ENCODE measurements around the gene BLOC1S3.

The BLOC1S3 gene, protein sequence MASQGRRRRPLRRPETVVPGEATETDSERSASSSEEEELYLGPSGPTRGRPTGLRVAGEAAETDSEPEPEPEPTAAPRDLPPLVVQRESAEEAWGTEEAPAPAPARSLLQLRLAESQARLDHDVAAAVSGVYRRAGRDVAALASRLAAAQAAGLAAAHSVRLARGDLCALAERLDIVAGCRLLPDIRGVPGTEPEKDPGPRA

DNA sequence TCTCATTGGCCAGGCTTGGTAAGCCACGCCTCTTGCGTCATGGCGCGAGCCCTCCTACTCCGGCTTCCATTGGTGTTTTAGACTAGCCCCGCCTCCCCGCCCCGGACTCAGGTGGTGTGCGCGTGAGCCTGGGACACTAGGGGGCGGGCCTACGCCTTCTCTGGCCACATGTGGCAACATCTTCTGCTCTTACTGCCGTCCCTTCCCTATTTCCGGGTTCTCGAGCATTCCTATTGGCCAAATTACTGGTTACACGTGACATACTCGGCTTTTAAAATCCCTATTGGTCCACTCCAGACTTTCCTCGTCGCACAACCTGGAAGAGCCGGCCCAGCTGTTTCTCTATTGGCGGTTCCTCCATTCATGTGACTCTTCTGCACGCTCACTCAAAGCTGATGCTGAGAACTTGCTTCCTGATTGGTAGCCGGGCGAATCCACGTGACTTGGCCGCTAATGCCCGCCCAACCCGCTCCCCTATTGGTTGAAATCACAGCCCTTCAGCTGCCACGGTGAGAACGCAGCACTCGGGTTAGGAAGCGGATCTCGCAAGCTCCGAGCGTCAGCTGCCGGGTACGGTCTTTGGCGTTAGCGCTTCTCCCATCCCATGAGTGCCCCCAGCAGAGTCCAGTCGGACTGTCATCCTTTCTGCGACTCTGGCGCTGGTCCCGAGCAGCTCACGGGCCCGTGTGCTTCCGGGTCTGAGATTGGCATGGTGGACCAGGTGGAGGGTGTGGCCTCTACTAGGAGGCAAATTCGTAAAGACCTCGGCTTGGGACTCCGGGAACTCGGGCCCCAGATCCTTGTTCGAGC is at the start of gene BLOC1S3:
BLOC1S3 (plus strand) TSS at position 523 of the 810 bp plus-strand sequence. CDS start 513 bp downstream, outside the sequence.
- peak; percentile 100 for DNase-seq

DNA sequence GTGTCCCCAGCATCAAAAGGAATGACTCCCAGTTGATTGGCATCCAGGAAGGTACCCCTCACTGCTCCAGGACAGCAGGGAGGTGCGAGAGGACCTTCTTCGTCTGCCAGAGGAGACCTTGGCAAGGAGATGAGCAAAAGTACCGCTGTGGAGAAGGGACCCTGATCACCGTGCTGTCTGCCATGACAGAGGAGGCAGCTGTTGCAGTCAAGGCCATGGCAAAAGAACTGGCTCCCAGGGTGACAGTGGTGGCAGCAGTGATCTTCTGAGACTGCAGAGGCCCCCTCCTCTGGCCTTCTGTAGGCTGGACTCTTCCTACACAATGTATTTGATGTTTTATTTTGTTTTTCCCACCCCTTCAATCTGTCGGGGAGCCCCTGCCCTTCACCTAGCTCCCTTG is 49.8 kb upstream of the BLOC1S3 start:
- no peak for DNase-seq

DNA sequence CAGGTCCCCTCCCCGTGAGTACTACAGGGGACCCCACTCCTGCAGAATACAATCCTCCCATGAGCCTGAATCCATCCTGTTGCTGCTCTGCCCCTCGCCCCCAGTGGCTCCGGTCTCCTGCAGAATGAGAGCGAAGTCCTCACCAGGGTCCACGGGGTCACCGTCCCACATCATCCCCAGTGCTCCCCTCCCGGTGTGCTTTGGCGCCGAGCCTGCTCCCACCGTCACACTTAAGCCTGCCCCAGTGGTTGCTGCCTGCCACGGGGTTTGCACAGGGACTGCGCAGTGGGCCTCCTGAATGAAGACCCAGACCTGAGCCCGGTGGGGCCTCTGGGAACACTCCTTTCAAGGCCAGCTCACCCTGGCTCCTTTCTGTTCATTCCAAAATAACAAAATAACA is 48.3 kb upstream of the BLOC1S3 start:
- no peak for DNase-seq

DNA sequence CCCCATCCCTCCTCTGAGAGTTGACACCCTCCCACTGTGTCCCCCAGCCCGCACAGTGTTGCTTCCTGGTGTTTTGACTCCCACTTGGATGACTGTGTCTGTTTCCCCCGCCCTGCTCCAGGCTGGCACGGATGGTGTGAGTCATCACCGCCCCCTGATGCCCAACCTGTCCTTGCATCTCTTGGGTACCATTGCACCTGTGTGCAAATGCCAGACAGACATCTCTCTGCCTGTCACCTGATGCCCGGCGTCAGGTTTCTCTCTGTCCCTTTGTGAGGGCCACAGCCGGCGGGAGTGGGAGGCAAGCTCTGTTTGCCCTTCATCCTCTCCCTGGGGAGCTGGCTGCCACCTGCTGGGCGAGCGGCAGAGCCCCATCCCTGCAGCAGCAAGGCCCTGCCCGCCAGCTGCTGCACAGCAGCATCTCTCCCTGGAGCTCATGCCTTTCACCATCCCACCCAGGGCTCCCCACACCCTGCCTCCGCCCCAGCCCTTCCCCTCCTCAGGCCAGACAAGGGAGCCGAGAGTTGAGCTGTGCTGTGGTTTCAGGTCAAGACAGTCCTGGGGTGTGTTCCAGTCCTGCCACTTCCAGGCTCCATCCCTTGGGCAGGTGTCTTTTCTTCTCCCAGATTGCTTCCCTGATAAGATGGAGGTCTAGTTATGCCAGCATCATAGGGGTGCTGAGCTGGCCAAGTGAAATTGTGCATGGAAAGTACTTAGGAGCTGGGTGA is 47.5 kb upstream of the BLOC1S3 start:
- peak; percentile 70 for DNase-seq

DNA sequence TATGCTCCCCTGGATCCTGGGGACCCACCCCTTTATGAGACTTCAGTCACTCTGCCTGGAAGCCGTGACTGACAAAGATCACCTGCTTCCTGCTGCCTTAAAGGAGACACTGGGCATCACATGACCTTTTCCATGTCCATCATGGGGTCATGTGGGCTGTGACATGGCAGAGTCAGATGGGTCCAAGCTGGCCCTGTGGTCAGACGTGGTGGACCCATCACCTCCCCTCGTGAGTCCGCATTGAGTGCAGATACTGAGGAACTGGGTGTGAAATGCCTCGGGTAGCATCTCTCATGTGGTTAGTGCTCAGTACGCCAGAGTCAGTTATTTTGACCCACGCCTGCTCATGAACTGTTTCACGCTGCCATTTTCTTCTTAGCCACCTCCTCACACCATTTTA is 44.9 kb upstream of the BLOC1S3 start:
- no peak for DNase-seq

DNA sequence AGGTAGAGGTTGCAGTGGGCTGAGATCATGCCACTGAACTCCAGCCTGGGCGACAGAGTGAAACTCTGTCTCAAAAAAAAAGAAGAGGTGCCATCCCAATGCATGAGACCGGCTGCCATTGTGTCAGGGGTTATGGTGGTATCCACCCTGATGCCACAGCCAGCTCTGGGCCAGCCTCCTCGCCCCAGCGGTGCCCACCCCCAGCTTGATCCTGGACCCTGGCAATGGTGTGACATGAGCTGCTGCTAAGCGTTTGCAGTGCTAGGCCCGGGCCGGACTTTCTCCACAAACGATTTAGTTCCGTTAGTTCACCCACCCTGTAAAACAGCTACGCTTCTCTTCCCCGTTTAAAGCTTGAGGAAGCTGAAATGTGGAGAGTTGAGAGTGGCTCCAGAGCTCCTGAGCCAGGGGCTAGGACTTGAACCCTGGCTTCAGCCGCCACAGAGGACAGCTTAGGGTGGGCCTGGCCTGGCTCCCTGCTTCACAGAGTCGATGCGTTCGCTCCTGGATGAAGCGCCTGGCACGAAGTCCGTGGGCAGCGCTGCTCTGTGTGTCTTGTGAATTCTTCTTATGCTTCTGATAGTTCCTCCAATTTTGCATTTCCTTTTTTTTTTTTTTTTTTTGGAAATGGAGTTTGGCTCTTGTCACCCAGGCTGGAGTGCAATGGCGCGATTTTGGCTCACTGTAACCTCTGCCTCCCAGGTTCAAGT is 43.3 kb upstream of the BLOC1S3 start:
- no peak for DNase-seq

DNA sequence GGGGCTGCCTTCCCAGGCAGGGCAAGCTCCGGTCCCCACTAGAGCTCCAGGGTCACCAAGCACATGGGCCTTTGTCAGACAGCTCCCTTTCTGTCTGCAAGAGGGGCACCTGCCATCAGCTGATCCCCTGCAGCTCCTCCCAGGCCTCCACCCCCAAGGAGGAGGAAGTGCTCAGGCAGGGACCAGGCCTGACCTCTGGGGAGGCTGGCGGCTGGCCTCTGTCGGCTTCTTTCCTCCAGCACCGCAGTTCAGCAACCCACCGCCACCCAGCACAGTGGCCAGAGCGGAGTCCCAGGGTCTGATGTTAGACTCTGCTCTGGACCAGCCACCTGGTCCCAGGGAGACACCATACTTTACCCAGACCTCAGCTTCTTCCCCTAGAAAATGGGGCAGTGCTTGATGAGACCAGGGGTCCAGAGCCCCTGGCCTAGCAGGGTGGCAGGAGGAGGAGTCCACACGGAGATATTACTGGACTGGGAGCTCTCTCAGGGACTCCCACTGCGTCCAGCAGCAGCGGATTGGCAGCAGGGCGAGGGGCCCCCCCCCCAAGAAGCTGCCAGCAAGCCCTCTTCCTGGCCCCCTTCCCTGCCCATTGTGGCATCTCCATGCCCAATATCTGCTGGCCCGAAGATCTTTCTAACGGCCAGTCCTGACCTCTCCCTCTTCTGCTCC is 41.9 kb upstream of the BLOC1S3 start:
- DNase-seq: no peak

DNA sequence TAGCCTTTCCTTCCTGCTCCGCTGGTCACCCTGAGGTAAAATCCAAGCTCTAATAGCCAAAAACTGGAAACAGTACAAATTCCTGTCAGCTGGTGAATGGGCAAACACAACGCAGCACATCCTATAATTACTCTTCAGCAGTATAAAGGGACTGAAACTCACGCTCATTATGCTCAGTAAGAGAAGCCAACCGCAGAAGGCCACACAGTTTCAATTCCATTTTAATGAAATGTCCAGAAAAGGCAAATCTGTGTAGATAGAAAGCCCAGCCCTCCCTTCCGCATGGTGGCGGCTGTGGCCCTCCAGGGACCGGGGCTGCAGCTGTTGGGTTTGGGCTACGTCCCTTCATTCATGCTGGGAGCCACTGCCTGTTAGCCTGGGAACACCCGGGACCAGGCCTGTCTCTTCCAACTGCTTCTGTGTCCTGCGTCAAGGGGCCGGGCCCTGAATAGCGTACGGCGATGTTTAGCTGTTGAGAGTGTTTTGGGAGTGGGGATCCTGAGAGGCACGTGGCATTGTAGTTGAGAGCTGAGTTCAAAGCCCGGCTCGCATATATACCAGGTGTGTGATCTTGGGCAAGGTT is 41.3 kb upstream of the BLOC1S3 start:
- DNase-seq: no peak

DNA sequence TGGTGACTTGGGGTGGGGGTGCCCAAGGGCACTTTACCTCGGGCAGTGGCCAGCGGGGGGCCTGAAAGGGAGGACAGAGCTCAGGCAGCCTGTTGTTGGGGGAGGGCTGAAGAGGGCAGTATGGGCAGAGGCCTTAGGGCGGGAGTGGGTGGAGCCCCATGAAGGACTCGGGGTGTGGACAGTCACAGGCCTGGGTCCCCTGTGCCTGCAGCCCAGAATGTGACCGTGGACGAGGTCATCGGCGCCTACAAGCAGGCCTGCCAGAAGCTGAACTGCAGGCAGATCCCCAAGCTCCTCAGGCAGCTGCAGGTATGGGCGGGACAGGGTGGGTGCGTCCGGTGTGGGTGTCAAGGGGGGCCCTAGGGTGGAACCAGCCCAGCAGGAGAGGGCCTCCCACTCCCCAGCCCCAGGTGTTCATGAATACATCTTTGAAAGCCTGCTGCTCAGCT is 40.3 kb upstream of the BLOC1S3 start:
- no peak for DNase-seq

DNA sequence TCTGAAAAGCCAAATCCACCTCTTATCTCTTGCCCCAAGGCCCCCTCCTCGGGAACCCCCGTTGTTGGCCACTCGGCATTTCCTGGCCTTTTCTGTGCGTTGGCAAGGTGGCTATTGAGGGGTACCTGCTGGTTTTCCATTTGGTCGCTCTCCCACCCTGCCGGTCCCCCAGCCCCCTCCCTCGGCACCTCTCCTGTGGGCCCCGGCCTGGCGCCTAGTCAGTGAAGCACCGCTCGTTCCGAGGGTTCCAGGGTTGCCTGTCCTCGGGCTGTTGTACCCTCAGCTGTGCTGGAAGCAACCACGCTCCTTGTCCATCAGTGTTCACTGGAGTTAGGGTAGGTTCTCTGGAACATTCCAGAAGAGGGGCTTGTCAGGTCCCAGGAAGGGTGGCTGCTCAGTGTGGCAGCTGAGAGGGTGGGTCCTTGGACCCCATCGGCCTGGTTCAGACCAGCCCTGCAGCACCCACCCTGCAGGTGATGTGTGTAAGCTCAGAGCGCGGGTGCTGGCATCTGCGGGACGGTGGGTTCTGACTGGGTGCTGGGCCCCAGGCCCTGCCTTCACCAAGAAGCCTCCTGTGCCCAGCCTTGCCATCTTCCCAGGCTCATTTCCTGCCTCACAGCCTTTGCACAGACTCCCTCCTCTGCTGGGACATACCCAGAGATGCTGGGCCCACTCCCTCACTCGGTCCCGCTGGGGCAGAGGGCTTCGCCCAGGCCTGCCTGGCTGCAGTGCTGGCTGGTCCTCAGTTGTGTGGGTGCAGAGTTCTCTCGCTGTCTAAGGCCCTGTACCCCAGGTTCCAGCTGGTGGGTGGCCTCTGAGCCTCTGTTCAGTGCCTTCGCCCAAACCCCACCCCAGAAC is 39.1 kb upstream of the BLOC1S3 start:
- DNase-seq: no peak

DNA sequence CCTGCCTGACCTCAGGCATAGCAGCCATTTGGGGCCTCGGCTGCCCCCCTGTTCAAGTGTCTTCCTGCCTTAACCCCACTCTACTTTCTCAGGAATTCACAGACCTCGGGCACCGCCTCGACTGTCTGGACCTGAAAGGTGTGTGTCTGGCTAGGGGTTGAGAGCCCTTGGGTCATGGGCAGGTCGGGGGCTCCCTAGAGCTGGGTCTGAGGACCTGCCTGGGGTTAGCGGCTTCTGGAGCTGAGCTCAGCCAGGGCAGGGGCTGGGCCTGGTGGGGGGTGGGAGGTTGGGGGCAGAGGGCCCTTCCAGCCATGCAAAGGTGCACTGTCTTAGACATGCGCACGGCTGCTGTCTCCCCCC is 38.5 kb upstream of the BLOC1S3 start:
- DNase-seq: no peak

DNA sequence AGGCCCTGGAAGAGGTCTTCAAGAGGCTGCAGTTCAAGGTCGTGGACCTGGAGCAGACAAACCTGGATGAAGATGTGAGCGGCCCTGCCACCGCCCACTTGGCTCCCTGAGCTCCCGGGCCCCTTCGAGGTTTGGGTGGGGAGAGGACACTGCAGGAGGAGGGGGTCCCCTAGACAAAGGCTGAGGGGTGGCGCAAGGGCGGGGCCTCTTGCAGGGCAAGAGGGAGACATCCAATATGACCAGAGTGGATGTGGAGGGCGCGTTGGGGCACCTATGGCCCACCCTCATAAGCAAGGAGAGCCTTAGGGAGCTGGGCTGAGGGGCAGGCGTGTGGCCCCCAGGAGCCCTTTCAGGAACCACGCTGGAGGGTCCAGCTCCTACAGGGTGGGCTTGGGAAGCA is 38.1 kb upstream of the BLOC1S3 start:
- DNase-seq: no peak

DNA sequence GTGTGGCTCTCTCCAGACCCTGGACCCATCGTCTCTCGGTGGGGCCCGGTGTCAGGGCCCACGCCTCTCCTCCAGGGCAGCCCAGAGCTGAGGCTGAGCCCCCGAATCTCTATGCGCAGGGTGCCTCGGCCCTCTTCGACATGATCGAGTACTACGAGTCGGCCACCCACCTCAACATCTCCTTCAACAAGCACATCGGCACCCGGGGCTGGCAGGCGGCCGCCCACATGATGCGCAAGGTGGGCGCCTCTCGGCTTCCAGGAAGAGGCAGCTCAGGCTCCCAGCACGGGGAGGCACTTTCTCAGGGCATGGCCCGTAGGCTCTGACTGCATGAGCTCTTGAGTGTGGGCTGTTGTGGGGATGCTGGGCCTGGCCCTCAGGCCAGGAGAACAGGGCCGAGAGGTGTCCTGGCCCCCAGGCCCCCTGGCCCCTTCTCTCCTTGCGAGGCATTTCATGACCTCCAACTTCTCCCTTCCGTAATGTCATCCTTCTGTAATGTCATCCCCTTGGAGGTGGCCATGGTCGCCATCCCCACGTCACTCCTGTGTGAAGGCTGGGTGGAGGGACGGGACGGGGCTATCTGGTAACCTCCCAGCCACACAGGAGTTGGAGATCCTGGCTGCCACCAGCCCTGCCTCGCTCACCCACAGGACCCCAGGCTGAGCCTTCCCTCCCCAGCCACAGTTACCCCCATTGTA is 37.2 kb upstream of the BLOC1S3 start:
- DNase-seq: no peak

DNA sequence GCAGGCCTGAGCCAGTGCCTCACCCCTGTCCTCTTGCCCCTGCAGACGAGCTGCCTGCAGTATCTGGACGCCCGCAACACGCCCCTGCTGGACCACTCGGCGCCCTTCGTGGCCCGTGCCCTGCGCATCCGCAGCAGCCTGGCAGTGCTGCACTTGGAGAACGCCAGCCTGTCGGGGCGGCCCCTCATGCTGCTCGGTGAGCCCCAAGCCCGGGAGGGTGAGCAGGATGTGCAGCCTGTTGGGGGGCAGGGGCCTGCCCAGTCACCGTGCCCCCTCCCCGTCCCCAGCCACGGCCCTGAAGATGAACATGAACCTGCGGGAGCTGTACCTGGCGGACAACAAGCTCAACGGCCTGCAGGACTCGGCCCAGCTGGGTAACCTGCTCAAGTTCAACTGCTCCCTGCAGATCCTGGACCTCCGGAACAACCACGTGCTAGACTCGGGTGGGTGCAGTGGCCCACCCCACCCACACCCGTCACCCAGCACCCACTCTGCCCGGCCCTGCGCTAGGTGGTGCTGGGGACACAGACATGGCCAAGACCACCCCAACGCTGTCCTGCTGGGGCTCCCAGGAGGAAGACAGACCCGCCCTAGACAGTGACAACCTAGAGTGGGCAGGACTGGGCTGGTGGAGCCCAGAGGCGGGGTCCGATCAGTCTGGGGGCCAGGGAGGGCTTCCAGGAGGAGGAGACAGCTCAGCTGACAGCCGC is 36.4 kb upstream of the BLOC1S3 start:
- DNase-seq: no peak

DNA sequence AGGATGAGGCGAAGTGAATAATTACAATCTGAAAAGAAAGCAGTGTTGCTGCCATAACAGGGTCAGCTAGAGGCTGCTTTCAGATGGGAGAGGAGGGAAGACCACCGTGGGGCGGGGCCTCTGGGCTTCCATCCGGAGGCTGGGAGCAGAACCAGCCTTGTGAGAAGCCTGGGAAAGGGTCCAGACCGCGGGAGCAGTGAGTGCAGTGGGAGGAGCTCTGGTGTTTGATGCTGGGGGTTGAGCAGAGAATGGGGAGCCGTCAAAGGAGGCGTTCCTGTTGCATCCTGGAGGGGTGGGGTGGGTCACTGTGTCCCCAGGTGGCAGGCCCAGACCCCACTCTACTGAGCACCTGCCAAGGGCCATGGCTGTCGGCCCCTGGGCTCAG is 35.9 kb upstream of the BLOC1S3 start:
- DNase-seq: no peak

DNA sequence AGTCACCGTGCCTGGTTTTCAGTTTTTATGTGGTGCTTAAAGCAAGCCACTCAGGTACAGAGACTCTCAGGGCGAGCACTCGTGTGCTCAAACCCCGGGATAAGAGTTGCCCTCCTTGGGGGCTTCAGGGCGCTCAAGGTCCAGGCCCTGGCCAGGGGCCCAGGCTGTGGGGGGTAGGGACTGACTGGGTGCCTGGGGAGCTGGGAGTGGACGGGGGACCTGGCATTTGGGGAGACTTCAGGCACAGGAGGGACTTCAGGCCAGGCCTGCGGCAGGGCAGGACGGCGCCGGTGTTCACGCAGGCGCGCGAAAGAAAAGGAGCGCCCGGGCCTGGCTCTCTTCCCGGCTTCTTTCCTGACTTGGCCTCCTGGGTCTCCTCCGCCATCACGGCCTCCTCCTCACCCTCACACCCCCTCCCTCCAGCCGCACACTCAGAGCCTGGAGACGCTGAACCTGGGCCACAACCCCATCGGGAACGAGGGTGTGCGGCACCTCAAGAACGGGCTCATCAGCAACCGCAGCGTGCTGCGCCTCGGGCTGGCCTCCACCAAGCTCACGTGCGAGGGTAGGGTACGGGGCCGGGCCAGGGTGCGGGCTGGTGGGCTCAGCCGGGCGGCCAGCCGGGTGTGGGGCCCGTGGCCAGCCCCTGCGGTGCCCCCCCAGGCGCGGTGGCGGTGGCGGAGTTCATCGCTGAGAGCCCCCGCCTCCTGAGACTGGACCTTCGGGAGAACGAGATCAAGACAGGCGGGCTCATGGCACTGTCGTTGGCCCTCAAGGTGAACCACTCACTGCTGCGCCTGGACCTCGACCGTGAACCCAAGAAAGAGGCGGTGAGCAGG is 33.9 kb upstream of the BLOC1S3 start:
- no peak for DNase-seq

DNA sequence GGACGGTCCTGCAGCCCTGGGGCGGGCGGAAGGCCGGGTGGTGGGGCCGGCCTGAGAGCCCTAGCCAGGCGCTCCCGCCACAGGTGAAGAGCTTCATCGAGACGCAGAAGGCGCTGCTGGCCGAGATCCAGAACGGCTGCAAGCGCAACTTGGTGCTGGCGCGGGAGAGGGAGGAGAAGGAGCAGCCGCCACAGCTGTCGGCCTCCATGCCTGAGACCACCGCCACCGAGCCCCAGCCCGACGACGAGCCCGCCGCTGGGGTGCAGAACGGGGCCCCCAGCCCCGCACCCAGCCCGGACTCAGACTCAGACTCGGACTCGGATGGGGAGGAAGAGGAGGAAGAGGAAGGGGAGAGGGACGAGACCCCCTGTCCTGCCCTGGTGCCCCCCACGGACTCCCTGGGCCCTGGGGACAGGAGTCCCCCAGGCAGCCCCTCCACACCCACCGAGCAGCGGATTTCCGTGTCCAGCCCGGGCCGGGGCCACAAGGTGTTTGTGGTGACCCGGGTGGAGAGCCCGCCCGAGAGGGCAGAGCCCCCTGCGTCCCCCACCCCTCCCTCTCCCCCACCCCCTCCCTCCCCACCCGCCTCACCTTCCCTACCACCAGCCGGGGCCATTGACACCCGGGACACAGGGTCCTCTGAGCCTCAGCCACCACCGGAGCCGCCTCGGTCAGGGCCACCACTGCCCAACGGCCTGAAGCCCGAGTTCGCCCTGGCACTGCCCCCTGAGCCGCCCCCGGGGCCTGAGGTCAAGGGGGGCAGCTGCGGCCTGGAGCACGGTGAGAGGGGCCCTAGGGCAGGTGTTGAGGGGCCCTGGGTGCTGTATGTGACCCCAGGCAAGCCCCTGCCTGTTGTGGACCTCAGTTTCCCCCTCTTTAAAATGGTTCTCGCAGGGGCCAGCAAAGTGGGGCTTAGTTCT is 33.1 kb upstream of the BLOC1S3 start:
- DNase-seq: no peak

DNA sequence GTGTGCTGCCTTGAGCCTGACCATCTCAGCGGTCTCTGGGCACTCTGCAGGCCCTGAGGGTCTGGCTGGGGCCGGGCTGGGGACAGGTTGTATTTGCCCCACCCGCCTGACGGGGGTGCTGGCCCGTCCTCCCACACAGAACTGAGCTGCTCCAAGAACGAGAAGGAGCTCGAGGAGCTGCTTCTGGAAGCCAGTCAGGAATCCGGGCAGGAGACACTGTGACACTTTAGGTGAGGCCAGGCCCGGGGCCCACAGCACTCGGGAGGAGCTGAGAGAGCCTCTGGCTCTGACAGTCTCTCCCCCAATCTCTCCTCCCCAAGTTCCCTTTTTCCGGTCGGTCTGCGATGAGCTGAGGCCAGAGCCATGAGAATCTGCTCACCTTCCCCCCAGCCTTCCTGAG is 32.3 kb upstream of the BLOC1S3 start:
- DNase-seq: no peak
